OCI-LY3 (cell line): ENCODE results near the gene KIF25.

Experiments used
- H2AFZ ChIP-seq: fragments of 200-600, 300-600 bp; shearing (Covaris generic); 2 replicates; pipeline ENCODE4 v1.6.0; 2014; ENCODE audit warnings: antibody characterized with exemption, low read depth, low read length
- H3K27ac ChIP-seq: fragments of 200-600, 300-600 bp; sonication (generic); 2 replicates; pipeline ENCODE4 v1.5.1; 2014; ENCODE audit warnings: mild to moderate bottlenecking, low read length, moderate library complexity, mixed read lengths
- H3K27me3 ChIP-seq: fragments of 200-600, 300-600 bp; sonication (generic); 2 replicates; pipeline ENCODE4 v1.6.1; 2014; ENCODE audit warnings: low read depth, low read length, mixed read lengths
- H3K36me3 ChIP-seq: fragments of 200-600, 300-600 bp; sonication (generic); replicated peaks from 2 replicates; pipeline ENCODE3; 2014; ENCODE audit warnings: low read depth, low read length, mixed read lengths
- H3K4me1 ChIP-seq: fragments of 300-600, 200-600 bp; sonication (generic); 2 replicates; pipeline ENCODE4 v1.6.1; 2014; ENCODE audit warnings: low read length, mixed read lengths
- H3K4me2 ChIP-seq: fragments of 200-600, 300-600 bp; sonication (generic); 2 replicates; pipeline ENCODE4 v1.6.1; 2014; ENCODE audit warnings: low read length, mixed read lengths
- H3K4me3 ChIP-seq: fragments of 300-600, 200-600 bp; sonication (generic); 2 replicates; pipeline ENCODE4 v1.5.1; 2014; ENCODE audit warnings: antibody characterized with exemption, mild to moderate bottlenecking, low read length, moderate library complexity
- H3K79me2 ChIP-seq: fragments of 300-600, 200-600 bp; shearing (Covaris generic); 2 replicates; pipeline ENCODE4 v1.6.1; 2014; ENCODE audit warnings: mild to moderate bottlenecking, low read length, mixed read lengths
- H3K9ac ChIP-seq: fragments of 300-600, 200-600 bp; shearing (Covaris generic); 2 replicates; pipeline ENCODE4 v1.6.0; 2014; ENCODE audit warnings: mild to moderate bottlenecking, low read length, moderate library complexity
- H3K9me3 ChIP-seq: fragments of 200-600, 300-600 bp; shearing (Covaris generic); 2 replicates; pipeline ENCODE4 v1.6.1; 2014; ENCODE audit warnings: low read length, mixed read lengths; ENCODE audit not compliant: insufficient read depth
- H4K20me1 ChIP-seq: fragments of 200-600, 300-600 bp; sonication (generic); 2 replicates; pipeline ENCODE4 v1.6.1; 2016; ENCODE audit warnings: low read length, mixed read lengths; ENCODE audit not compliant: insufficient read depth
- CTCF ChIP-seq: fragments of 200-600, 300-600 bp; sonication (generic); IDR thresholded peaks from 2 replicates; pipeline ENCODE4 v1.5.1; 2014; ENCODE audit warnings: antibody characterized with exemption, low read length, low read depth
- EZH2phosphoT487 ChIP-seq: fragments of 200-600 bp; shearing (Covaris generic); IDR thresholded peaks from 2 replicates; pipeline ENCODE4 v1.6.1; 2018; ENCODE audit warnings: antibody characterized with exemption, mixed run types, low read depth

Gene KIF25

GRCh38 chr6:167990016-167990945, 7.2 kb upstream of the KIF25 start:
- Histone ChIP-seq H3K27ac (no peak overlapping the region), H3K9ac (no peak overlapping the region), H2AFZ (no peak overlapping the region), H3K4me2 (no peak overlapping the region), H3K36me3 (no peaks in the 10 kb centered on the region), H3K9me3 (no peaks in the 10 kb centered on the region), H3K27me3 (no peaks in the 10 kb centered on the region), H4K20me1 (no peaks in the 10 kb centered on the region), H3K79me2 (no peaks in the 10 kb centered on the region), H3K4me3 (no peak overlapping the region), H3K4me1 (no peaks in the 10 kb centered on the region)
- no peak for TF ChIP-seq CTCF
- no peak for TF ChIP-seq EZH2phosphoT487

- no peaks in the 10 kb centered on the region for H3K9me3 ChIP-seq
Observed at GRCh38 chr6:167993169-167993568, 4.3 kb upstream of the KIF25 start.

GRCh38 chr6:167993831-167994230, 3.6 kb upstream of the KIF25 start:
- Histone ChIP-seq H3K27me3 (no peaks in the 10 kb centered on the region), H3K4me2 (no peak overlapping the region), H3K27ac (no peak overlapping the region), H2AFZ (no peak overlapping the region), H3K79me2 (no peaks in the 10 kb centered on the region), H3K4me1 (peaks cover 9% of the 10 kb centered on the region), H3K4me3 (no peak overlapping the region), H3K9ac (no peak overlapping the region), H4K20me1 (no peaks in the 10 kb centered on the region), H3K9me3 (no peaks in the 10 kb centered on the region), H3K36me3 (no peaks in the 10 kb centered on the region)
- TF ChIP-seq CTCF, result no peak
- no peak for TF ChIP-seq EZH2phosphoT487

More at GRCh38 chr6:167993169-167993568, 4.3 kb upstream of the KIF25 start:
- Histone ChIP-seq H3K4me1 (peaks cover 7% of the 10 kb centered on the region), H3K79me2 (no peaks in the 10 kb centered on the region), H3K9ac (no peak overlapping the region), H2AFZ (no peak overlapping the region), H3K27me3 (no peaks in the 10 kb centered on the region), H4K20me1 (no peaks in the 10 kb centered on the region), H3K4me3 (no peak overlapping the region), H3K4me2 (no peak overlapping the region), H3K36me3 (no peaks in the 10 kb centered on the region), H3K27ac (no peak overlapping the region)
- TF ChIP-seq CTCF (no peak), EZH2phosphoT487 (no peak)

- no peak for TF ChIP-seq EZH2phosphoT487
- no peak for TF ChIP-seq CTCF
- Histone ChIP-seq H3K9me3 (no peaks in the 10 kb centered on the region), H3K36me3 (no peaks in the 10 kb centered on the region), H3K27ac (no peak overlapping the region), H3K9ac (no peak overlapping the region), H3K79me2 (no peaks in the 10 kb centered on the region), H3K4me1 (peaks cover 19% of the 10 kb centered on the region), H3K27me3 (no peaks in the 10 kb centered on the region), H4K20me1 (no peaks in the 10 kb centered on the region), H2AFZ (no peak overlapping the region), H3K4me2 (no peak overlapping the region), H3K4me3 (no peak overlapping the region)
Observed at GRCh38 chr6:167995302-167995701, 2.2 kb upstream of the KIF25 start.
